Effector memory CD4-positive, alpha-beta T cell (primary cell): ENCODE data around the gene IRAK4.

Source experiments
- DNase-seq, 3 donors: peaks; one replicate each; pipeline ENCODE4 v3.0.0-alpha.2; 2020
- H3K27ac ChIP-seq: 2 replicates; pipeline ENCODE4 v1.7.0; 2013; ENCODE audit warnings: mild to moderate bottlenecking, low read length, moderate library complexity; ENCODE audit not compliant: insufficient read depth, poor library complexity, severe bottlenecking
- H3K27me3 ChIP-seq: replicated peaks from 2 replicates; pipeline ENCODE4 v1.7.0; 2013; ENCODE audit warnings: mild to moderate bottlenecking, low read length; ENCODE audit not compliant: insufficient read depth, control insufficient read depth, poor library complexity, severe bottlenecking
- H3K36me3 ChIP-seq: 2 replicates; pipeline ENCODE4 v1.7.0; 2013; ENCODE audit warnings: mild to moderate bottlenecking, low read length, moderate library complexity; ENCODE audit not compliant: control insufficient read depth, insufficient read depth
- H3K4me1 ChIP-seq: 2 replicates; pipeline ENCODE4 v1.7.0; 2013; ENCODE audit warnings: low read length, mild to moderate bottlenecking; ENCODE audit not compliant: control insufficient read depth, insufficient read depth, poor library complexity, severe bottlenecking
- H3K4me3 ChIP-seq: 2 replicates; pipeline ENCODE4 v1.7.0; 2013; ENCODE audit warnings: low read length, low read depth, mild to moderate bottlenecking; ENCODE audit not compliant: insufficient read depth, poor library complexity, severe bottlenecking
- H3K9me3 ChIP-seq: 2 replicates; pipeline ENCODE4 v1.7.0; 2013; ENCODE audit warnings: mild to moderate bottlenecking, low read length, moderate library complexity; ENCODE audit not compliant: control insufficient read depth

Gene IRAK4

DNA sequence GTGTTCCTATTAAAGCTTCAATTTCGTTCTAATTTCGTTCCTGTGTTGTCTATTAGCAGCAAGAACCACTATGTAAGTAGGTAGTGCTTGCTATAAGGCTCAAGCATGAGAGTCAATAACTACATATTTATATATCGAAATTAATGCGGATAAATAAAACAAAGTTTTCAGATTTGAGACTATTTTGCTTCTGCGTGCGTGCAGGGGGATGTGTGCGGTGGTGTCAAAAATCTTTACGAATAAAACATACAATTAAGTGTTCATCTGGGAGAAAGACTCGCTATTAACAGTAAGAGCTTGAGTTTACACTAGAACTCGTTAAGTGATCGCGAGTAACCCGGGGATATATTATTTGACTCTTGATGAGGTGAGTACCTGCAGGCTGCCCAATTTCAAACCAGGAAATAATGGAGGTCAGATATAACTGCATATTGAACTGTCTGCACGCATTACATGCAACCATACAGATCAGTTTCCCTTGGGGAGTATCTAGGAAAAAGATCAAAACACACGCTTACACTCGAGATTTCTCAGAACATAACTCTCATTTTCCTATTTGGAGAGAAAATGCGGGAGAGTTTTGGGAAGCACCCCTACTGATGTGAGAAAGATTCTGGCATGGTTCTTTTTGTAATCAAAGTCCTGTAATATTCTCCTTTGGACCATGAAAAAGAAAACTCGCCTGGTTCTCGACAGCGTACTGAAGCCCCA lies 46.6 kb downstream of the IRAK4 start:
- DNase-seq = no peak
- Histone ChIP-seq H3K4me1 (peaks cover 4% of the 10 kb centered on the region), H3K4me3 (peak overlapping the region; percentile 85), H3K27ac (peak overlapping the region; percentile 96), H3K36me3 (peaks cover 15% of the 10 kb centered on the region), H3K27me3 (no peaks in the 10 kb centered on the region), H3K9me3 (no peaks in the 10 kb centered on the region)

DNA sequence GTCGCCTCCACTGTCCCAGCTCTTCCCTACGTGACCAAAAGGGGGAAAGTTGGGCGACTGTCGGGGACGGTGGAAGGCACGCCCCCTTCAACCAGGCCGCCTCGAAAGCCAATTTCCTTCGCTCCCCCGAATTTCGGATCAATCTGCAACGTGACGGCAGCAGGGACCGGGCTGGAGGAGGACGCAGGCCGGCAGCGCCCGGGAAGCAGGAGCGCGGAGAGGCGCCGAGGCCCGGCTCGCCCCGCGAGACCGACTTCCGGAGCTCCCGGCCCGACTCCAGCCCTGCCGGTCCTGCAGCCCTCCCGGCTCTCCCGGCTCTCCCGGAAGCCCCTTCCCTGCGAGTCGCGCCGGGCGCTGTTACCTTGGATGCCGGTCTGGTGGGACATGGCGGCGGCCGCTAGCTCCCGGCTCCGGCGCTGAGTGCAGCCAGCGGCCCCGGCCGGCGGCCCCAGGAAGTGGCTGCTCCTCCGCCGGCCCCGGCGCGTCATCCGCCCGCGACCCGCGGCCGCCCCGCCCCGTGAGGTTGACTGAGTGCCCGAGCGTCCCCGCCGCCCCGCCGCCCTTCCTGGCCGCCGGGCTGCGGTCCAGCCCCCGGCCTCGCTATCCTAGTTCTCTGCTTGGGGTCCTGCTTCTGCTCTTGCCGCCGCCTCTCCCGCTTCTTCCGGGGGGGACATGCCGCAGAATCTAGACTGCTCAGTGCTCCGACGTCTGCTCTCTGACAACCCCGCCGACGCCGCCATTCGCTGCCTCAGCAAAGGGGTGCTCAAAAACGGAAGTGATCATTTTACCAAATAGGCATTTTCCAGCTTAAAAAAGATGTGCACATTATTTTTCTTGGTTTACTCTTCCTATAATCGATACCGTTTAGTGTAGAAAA lies 47.3 kb downstream of the IRAK4 start, which contains the start of gene TWF1:
TWF1 (minus strand) TSS at position 458 of the 877 bp plus-strand sequence; CDS start at position 386, 72 bp downstream.
- H3K27ac ChIP-seq = peak within 1 kb of the TSS; percentile 96
- no peaks in the 10 kb centered on the region for H3K9me3 ChIP-seq
- H3K4me3 ChIP-seq = peak within 1 kb of the TSS; percentile 85
- H3K4me1 ChIP-seq = peaks cover 4% of the 10 kb centered on the region
- H3K27me3 ChIP-seq = no peaks in the 10 kb centered on the region
- peaks cover 7% of the 10 kb centered on the region for H3K36me3 ChIP-seq
- DNase-seq = peak; percentile 66 to 78 (median 76)

DNA sequence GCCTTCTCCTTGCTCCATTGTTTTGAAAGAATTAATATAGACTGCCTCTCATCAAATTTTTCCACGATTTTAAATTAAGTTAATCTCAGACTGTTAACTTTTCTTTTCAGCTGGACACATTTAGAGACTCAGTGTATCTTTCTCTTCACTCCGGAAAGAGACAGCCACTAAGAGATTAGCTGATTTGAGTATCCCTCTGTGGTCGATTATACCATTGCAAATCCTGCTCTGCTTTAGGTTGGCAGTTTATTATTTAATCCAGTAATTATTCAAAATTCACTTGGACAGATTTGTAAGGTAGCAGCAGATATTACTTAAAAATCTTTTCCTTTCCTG lies 48.0 kb downstream of the IRAK4 start:
- Histone ChIP-seq H3K4me3 (peak overlapping the region; percentile 85), H3K4me1 (peaks cover 4% of the 10 kb centered on the region), H3K27ac (peak overlapping the region; percentile 96), H3K36me3 (peaks cover 6% of the 10 kb centered on the region), H3K27me3 (no peaks in the 10 kb centered on the region), H3K9me3 (no peaks in the 10 kb centered on the region)
- DNase-seq = no peak

DNA sequence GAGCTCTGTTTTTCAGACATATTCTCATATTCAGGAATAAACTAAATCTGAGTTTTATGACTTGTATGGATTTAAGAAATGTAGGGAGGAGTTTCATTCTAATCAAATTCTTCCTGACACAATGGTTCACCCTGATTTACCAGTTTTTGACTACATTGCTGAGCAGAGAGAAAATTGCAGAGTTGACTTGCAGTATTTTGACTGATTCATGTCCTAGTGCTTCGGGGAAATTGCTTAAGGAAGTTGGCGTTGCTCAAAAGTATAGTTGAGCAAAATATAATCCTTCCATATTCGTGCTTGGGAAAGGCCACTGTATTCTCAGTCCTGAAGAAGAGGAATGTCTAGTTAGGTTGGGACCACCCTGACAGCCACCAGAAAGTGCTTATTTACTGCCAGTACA lies 48.6 kb downstream of the IRAK4 start:
- no peak overlapping the region for H3K4me3 ChIP-seq
- no peaks in the 10 kb centered on the region for H3K9me3 ChIP-seq
- H3K27ac ChIP-seq = peak overlapping the region; percentile 96
- H3K27me3 ChIP-seq = no peaks in the 10 kb centered on the region
- H3K36me3 ChIP-seq = no peaks in the 10 kb centered on the region
- H3K4me1 ChIP-seq = peaks cover 4% of the 10 kb centered on the region
- no peak for DNase-seq

DNA sequence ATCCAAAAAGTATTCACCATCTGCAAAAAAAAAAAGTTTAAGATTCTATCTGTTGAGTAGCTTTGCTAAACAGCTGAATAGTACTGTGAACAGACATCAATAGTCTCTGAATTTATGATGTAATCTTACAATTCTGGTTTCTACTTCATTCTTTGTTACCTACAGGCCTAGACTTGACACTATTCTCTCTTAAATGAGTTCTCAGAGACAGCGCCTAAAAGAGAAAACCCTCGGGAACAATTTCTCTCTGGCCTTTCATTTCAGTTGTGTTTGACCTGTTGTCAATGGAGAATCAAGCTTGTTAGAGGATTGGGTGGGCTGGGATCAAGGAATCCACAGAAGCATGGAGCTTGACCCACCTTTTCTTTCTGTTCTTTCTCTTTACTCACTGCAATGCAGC lies 53.3 kb downstream of the IRAK4 start:
- DNase-seq = no peak
- no peaks in the 10 kb centered on the region for H3K4me1 ChIP-seq
- no peak overlapping the region for H3K27ac ChIP-seq
- H3K4me3 ChIP-seq = no peak overlapping the region
- no peaks in the 10 kb centered on the region for H3K36me3 ChIP-seq
- no peaks in the 10 kb centered on the region for H3K9me3 ChIP-seq
- H3K27me3 ChIP-seq = no peaks in the 10 kb centered on the region

DNA sequence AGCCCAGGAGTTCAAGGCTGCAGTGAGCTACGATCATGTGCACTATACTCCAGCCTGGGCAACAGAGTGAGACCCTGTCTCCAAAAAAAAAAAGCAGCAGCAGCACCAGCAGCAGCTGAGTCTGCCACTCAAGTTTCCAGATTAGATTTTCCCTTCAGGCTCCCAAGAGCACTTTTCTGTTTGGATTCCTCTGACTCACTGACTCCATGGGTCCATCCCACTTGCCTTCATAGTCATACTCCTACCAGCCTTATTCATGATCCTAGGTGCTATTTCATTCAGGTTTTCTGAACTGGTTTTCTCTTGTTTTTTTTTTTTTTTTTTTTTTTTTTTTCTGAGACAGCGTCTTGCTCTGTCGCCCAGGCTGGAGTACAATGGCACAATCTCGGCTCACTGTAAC lies 54.2 kb downstream of the IRAK4 start:
- H3K27ac ChIP-seq = no peak overlapping the region

DNA sequence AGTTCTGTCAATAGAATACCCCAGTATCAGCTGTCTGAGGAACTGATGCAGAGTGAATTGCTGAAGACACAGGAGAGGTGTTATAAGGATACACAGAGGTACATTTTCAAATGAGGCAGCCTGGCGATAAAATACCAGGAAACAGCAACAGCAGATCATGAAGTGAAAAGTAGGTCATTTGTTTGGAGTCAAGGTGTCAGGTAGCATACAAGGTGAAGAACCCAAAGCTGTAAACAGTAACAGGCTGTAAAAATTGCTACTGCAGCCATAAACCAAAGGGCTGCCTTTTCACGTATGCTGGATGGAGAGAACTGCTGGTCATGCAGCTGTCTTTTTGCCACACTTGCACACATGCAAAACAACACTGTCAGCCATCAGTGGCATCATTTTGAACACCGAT lies 56.7 kb downstream of the IRAK4 start:
- no peak for DNase-seq
- Histone ChIP-seq H3K4me3 (no peak overlapping the region), H3K4me1 (no peaks in the 10 kb centered on the region), H3K9me3 (no peaks in the 10 kb centered on the region), H3K27ac (no peak overlapping the region), H3K27me3 (no peaks in the 10 kb centered on the region), H3K36me3 (no peaks in the 10 kb centered on the region)

More for the DNA sequence above, 54.2 kb downstream of the IRAK4 start:
- Histone ChIP-seq H3K36me3 (no peaks in the 10 kb centered on the region), H3K9me3 (no peaks in the 10 kb centered on the region), H3K27me3 (no peaks in the 10 kb centered on the region), H3K4me3 (no peak overlapping the region), H3K4me1 (no peaks in the 10 kb centered on the region)
- DNase-seq = no peak

DNA sequence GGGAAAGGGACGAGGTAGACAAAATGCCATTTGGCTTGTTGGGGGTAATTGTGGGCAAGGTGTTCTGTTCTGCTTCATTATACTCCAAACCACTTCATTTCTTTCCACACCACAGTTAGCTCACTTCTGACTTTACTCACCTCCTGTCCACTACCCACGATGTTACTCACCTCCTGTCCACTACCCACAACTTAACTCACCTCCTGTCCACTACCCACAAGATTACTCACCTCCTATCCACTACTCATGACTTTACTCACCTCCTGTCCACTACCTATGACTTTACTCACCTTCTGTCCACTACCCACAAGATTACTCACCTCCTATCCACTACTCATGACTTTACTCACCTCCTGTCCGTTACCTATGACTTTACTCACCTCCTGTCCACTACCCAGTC lies 57.4 kb downstream of the IRAK4 start:
- no peaks in the 10 kb centered on the region for H3K9me3 ChIP-seq
- no peak for DNase-seq
- no peaks in the 10 kb centered on the region for H3K36me3 ChIP-seq
- no peak overlapping the region for H3K4me3 ChIP-seq
- H3K27me3 ChIP-seq = no peaks in the 10 kb centered on the region
- no peak overlapping the region for H3K27ac ChIP-seq
- no peaks in the 10 kb centered on the region for H3K4me1 ChIP-seq

DNA sequence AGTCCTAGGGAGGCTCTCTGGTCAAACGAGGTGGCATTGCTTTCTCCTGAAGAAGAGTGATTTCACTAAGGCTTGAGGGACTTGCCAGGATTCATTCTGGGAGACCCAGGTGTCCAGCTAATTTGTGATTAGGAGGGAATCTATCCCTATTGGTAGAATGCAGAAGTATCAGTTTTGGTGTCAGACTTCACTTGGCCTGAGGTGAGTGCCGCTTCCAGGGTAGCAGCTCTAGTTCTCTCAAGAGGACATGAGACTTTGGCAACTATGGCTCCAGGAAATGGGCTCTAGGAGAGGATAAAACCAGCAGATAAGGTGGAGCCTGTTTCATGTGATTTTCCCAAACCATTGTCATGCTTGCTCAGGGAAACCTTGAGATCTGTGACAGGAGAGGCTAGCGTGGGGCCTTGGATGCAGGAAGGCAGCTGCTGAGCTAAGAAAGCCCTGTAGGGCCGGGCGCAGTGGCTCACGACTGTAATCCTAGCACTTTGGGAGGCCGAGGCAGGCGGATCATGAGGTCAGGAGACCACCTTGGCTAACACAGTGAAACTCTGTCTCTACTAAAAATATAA lies 65.5 kb downstream of the IRAK4 start:
- DNase-seq = no peak
- H3K27me3 ChIP-seq = no peaks in the 10 kb centered on the region
- H3K4me3 ChIP-seq = no peak overlapping the region
- no peak overlapping the region for H3K27ac ChIP-seq
- no peaks in the 10 kb centered on the region for H3K4me1 ChIP-seq
- H3K9me3 ChIP-seq = no peaks in the 10 kb centered on the region
- no peaks in the 10 kb centered on the region for H3K36me3 ChIP-seq

DNA sequence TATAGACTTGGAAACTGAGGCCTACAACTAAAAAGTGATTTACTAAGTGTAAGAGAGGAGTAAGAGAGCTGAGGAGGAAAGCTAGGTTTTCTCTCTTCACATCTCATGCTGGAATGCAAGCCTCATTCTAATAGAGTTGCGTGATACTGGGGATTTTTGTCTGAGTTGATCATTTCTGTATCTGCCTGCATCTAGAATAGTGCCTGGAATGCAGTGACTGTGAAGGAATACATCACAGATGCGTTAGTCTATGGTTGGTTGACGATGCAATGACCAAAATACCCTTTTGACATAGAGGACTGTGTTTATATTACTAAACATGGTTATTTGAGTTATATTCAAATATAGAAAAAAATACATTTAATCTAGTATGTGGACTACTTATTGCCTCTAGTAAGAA lies 67.9 kb downstream of the IRAK4 start:
- H3K4me3 ChIP-seq = no peak overlapping the region
- no peaks in the 10 kb centered on the region for H3K27me3 ChIP-seq
- no peak for DNase-seq
- no peaks in the 10 kb centered on the region for H3K36me3 ChIP-seq
- H3K27ac ChIP-seq = no peak overlapping the region
- H3K4me1 ChIP-seq = peaks cover 2% of the 10 kb centered on the region
- H3K9me3 ChIP-seq = no peaks in the 10 kb centered on the region
